Measurements from ENCODE around the gene TSR3.

The TSR3 gene

GRCh38 chr16:1311212-1311737, 40.4 kb downstream of the TSR3 start:
- Histone ChIP-seq H4K8ac (ENCODE audit: low read depth, low read length) (no peak overlapping the region), H3K23ac (ENCODE audit: low read length) (peak overlapping the region; percentile 89), H3K56ac (ENCODE audit: low read length) (peak overlapping the region; percentile 94), H3K27me3 (ENCODE audit: insufficient read depth, low read length, poor library complexity) (no peaks in the 10 kb centered on the region), H3K9ac (ENCODE audit: low read length) (peak overlapping the region; percentile 79), H3K79me1 (ENCODE audit: low read length) (peaks cover 11% of the 10 kb centered on the region), H3K27ac (ENCODE audit: low read depth, low read length) (no peak overlapping the region), H3K18ac (ENCODE audit: low read length) (no peak overlapping the region), H4K5ac (ENCODE audit: low read length) (no peak overlapping the region), H2BK15ac (replicated peaks; ENCODE audit: low read depth) (no peak overlapping the region), H2BK120ac (ENCODE audit: low read depth, low read length) (no peak overlapping the region), H2BK5ac (ENCODE audit: low read length) (no peak overlapping the region), H3K79me2 (ENCODE audit: control insufficient read depth, insufficient read depth, low read length) (peaks cover 60% of the 10 kb centered on the region), H2AK5ac (ENCODE audit: low read length) (no peak overlapping the region), H3K4me3 (ENCODE audit: low read length) (peak overlapping the region; percentile 90), H3K4me1 (ENCODE audit: control insufficient read depth, low read depth, low read length) (peaks cover 6% of the 10 kb centered on the region), H3K4me2 (ENCODE audit: low read length) (peak overlapping the region; percentile 98), H3K4ac (ENCODE audit: low read depth, low read length) (no peak overlapping the region), H3K36me3 (ENCODE audit: control insufficient read depth, insufficient read depth, low read length) (peaks cover 10% of the 10 kb centered on the region)
- DNase-seq, result no peak
- no CpG with 5 or more reads among the region's 13 CpGs for WGBS (ENCODE audit: extremely low coverage, insufficient coverage, low lambda C conversion rate)

- no peak overlapping the region for H3K23ac ChIP-seq (ENCODE audit: low read length)
- no peak overlapping the region for H2BK15ac ChIP-seq (replicated peaks; ENCODE audit: low read depth)
- no peak for DNase-seq
- H3K18ac ChIP-seq (ENCODE audit: low read length), result no peak overlapping the region
- H3K4me2 ChIP-seq (ENCODE audit: low read length), result peak overlapping the region; percentile 98
- peak overlapping the region; percentile 90 for H3K4me3 ChIP-seq (ENCODE audit: low read length)
- H3K56ac ChIP-seq (ENCODE audit: low read length), result peak overlapping the region; percentile 94
- WGBS (ENCODE audit: extremely low coverage, insufficient coverage, low lambda C conversion rate), result no CpG with 5 or more reads among the region's 14 CpGs
- H2BK5ac ChIP-seq (ENCODE audit: low read length), result no peak overlapping the region
- H3K4me1 ChIP-seq (ENCODE audit: control insufficient read depth, low read depth, low read length), result peaks cover 6% of the 10 kb centered on the region
- peak overlapping the region; percentile 79 for H3K9ac ChIP-seq (ENCODE audit: low read length)
- H2AK5ac ChIP-seq (ENCODE audit: low read length), result no peak overlapping the region
- no peak overlapping the region for H2BK120ac ChIP-seq (ENCODE audit: low read depth, low read length)
- peaks cover 6% of the 10 kb centered on the region for H3K36me3 ChIP-seq (ENCODE audit: control insufficient read depth, insufficient read depth, low read length)
- H3K27ac ChIP-seq (ENCODE audit: low read depth, low read length), result no peak overlapping the region
- no peak overlapping the region for H3K4ac ChIP-seq (ENCODE audit: low read depth, low read length)
- no peak overlapping the region for H4K8ac ChIP-seq (ENCODE audit: low read depth, low read length)
- H3K27me3 ChIP-seq (ENCODE audit: insufficient read depth, low read length, poor library complexity), result no peaks in the 10 kb centered on the region
- peaks cover 56% of the 10 kb centered on the region for H3K79me2 ChIP-seq (ENCODE audit: control insufficient read depth, insufficient read depth, low read length)
- peaks cover 6% of the 10 kb centered on the region for H3K79me1 ChIP-seq (ENCODE audit: low read length)
- H4K5ac ChIP-seq (ENCODE audit: low read length), result no peak overlapping the region
Observed at GRCh38 chr16:1310832-1311200, 40.9 kb downstream of the TSR3 start.

GRCh38 chr16:1309888-1310831, 41.5 kb downstream of the TSR3 start:
- H4K5ac ChIP-seq (ENCODE audit: low read length), result no peak overlapping the region
- no peak overlapping the region for H2BK120ac ChIP-seq (ENCODE audit: low read depth, low read length)
- peak overlapping the region; percentile 88 for H3K18ac ChIP-seq (ENCODE audit: low read length)
- H3K27ac ChIP-seq (ENCODE audit: low read depth, low read length), result no peak overlapping the region
- peak overlapping the region; percentile 94 for H3K56ac ChIP-seq (ENCODE audit: low read length)
- H2BK15ac ChIP-seq (replicated peaks; ENCODE audit: low read depth), result no peak overlapping the region
- H3K4me2 ChIP-seq (ENCODE audit: low read length), result peak overlapping the region; percentile 98
- no CpG with 5 or more reads among the region's 77 CpGs for WGBS (ENCODE audit: extremely low coverage, insufficient coverage, low lambda C conversion rate)
- H3K27me3 ChIP-seq (ENCODE audit: insufficient read depth, low read length, poor library complexity), result no peaks in the 10 kb centered on the region
- DNase-seq, result no peak
- peaks cover 2% of the 10 kb centered on the region for H3K36me3 ChIP-seq (ENCODE audit: control insufficient read depth, insufficient read depth, low read length)
- no peak overlapping the region for H2BK5ac ChIP-seq (ENCODE audit: low read length)
- H3K79me1 ChIP-seq (ENCODE audit: low read length), result peaks cover 5% of the 10 kb centered on the region
- no peak overlapping the region for H3K23ac ChIP-seq (ENCODE audit: low read length)
- H3K9ac ChIP-seq (ENCODE audit: low read length), result peak overlapping the region; percentile 79
- H3K4ac ChIP-seq (ENCODE audit: low read depth, low read length), result peak overlapping the region; percentile 92
- no peak overlapping the region for H2AK5ac ChIP-seq (ENCODE audit: low read length)
- peaks cover 6% of the 10 kb centered on the region for H3K4me1 ChIP-seq (ENCODE audit: control insufficient read depth, low read depth, low read length)
- no peak overlapping the region for H4K8ac ChIP-seq (ENCODE audit: low read depth, low read length)
- H3K4me3 ChIP-seq (ENCODE audit: low read length), result peak overlapping the region; percentile 90
- peaks cover 53% of the 10 kb centered on the region for H3K79me2 ChIP-seq (ENCODE audit: control insufficient read depth, insufficient read depth, low read length)

GRCh38 chr16:1308977-1309885, 42.4 kb downstream of the TSR3 start, which contains the start of gene UBE2I:
Gene UBE2I, plus strand, starts transcription at chr16:1309636. Its CDS starts 4,395 bp downstream, at chr16:1314031.
- H3K79me1 ChIP-seq (ENCODE audit: low read length), result peaks cover 4% of the 10 kb centered on the region
- H3K4me1 ChIP-seq (ENCODE audit: control insufficient read depth, low read depth, low read length), result peaks cover 6% of the 10 kb centered on the region
- H2AK5ac ChIP-seq (ENCODE audit: low read length), result no peak within 1 kb of the TSS
- peak within 1 kb of the TSS; percentile 68 for H4K8ac ChIP-seq (ENCODE audit: low read depth, low read length)
- H3K36me3 ChIP-seq (ENCODE audit: control insufficient read depth, insufficient read depth, low read length), result no peaks in the 10 kb centered on the region
- H3K27me3 ChIP-seq (ENCODE audit: insufficient read depth, low read length, poor library complexity), result no peaks in the 10 kb centered on the region
- no CpG with 5 or more reads among the region's 117 CpGs for WGBS (ENCODE audit: extremely low coverage, insufficient coverage, low lambda C conversion rate)
- peak; percentile 99 for DNase-seq
- peak within 1 kb of the TSS; percentile 98 for H3K4me2 ChIP-seq (ENCODE audit: low read length)
- H3K4ac ChIP-seq (ENCODE audit: low read depth, low read length), result peak within 1 kb of the TSS; percentile 92
- H3K18ac ChIP-seq (ENCODE audit: low read length), result peak within 1 kb of the TSS; percentile 91
- no peak within 1 kb of the TSS for H4K5ac ChIP-seq (ENCODE audit: low read length)
- H3K4me3 ChIP-seq (ENCODE audit: low read length), result peak within 1 kb of the TSS; percentile 90
- peak within 1 kb of the TSS; percentile 99 for H3K9ac ChIP-seq (ENCODE audit: low read length)
- no peak within 1 kb of the TSS for H2BK15ac ChIP-seq (replicated peaks; ENCODE audit: low read depth)
- peak within 1 kb of the TSS; percentile 98 for H3K27ac ChIP-seq (ENCODE audit: low read depth, low read length)
- H2BK120ac ChIP-seq (ENCODE audit: low read depth, low read length), result no peak within 1 kb of the TSS
- peak within 1 kb of the TSS; percentile 99 for H2BK5ac ChIP-seq (ENCODE audit: low read length)
- peaks cover 44% of the 10 kb centered on the region for H3K79me2 ChIP-seq (ENCODE audit: control insufficient read depth, insufficient read depth, low read length)
- H3K23ac ChIP-seq (ENCODE audit: low read length), result peak within 1 kb of the TSS; percentile 89
- peak within 1 kb of the TSS; percentile 98 for H3K56ac ChIP-seq (ENCODE audit: low read length)

GRCh38 chr16:1308036-1308976, 43.4 kb downstream of the TSR3 start:
- peak overlapping the region; percentile 11 for H3K4ac ChIP-seq (ENCODE audit: low read depth, low read length)
- DNase-seq, result peak; percentile 94
- no peak overlapping the region for H2AK5ac ChIP-seq (ENCODE audit: low read length)
- no peaks in the 10 kb centered on the region for H3K27me3 ChIP-seq (ENCODE audit: insufficient read depth, low read length, poor library complexity)
- H3K36me3 ChIP-seq (ENCODE audit: control insufficient read depth, insufficient read depth, low read length), result no peaks in the 10 kb centered on the region
- peak overlapping the region; percentile 84 for H3K56ac ChIP-seq (ENCODE audit: low read length)
- peak overlapping the region; percentile 68 for H4K8ac ChIP-seq (ENCODE audit: low read depth, low read length)
- no peak overlapping the region for H2BK5ac ChIP-seq (ENCODE audit: low read length)
- WGBS (ENCODE audit: extremely low coverage, insufficient coverage, low lambda C conversion rate), result 99% methylated on average over 4 of the region's 43 CpGs
- peak overlapping the region; percentile 88 for H3K18ac ChIP-seq (ENCODE audit: low read length)
- no peak overlapping the region for H3K27ac ChIP-seq (ENCODE audit: low read depth, low read length)
- peaks cover 35% of the 10 kb centered on the region for H3K79me2 ChIP-seq (ENCODE audit: control insufficient read depth, insufficient read depth, low read length)
- H3K9ac ChIP-seq (ENCODE audit: low read length), result peak overlapping the region; percentile 71
- no peak overlapping the region for H2BK120ac ChIP-seq (ENCODE audit: low read depth, low read length)
- H3K4me2 ChIP-seq (ENCODE audit: low read length), result peak overlapping the region; percentile 25
- no peaks in the 10 kb centered on the region for H3K79me1 ChIP-seq (ENCODE audit: low read length)
- no peak overlapping the region for H3K23ac ChIP-seq (ENCODE audit: low read length)
- peak overlapping the region; percentile 43 for H3K4me3 ChIP-seq (ENCODE audit: low read length)
- H2BK15ac ChIP-seq (replicated peaks; ENCODE audit: low read depth), result no peak overlapping the region
- H4K5ac ChIP-seq (ENCODE audit: low read length), result no peak overlapping the region
- H3K4me1 ChIP-seq (ENCODE audit: control insufficient read depth, low read depth, low read length), result peaks cover 6% of the 10 kb centered on the region

Measured in mesendoderm (in vitro differentiated cells).